Tibial nerve (tissue), 4 donors: ENCODE measurements around the gene MLXIP. TPM values are rescaled to one million over a fixed set of nuclear protein-coding genes. Genes with fewer than 3 reads are reported as not detected.

Experiments
- DNase-seq, 2 donors: peaks; one replicate each; pipeline ENCODE4 v3.0.0-alpha.2; 2019; ENCODE audit warnings: low spot score in 2 of 2
- H3K27ac ChIP-seq, 4 donors: fragments of 200-600 bp; sonication (generic) in 3 of 4; one replicate each; pipeline ENCODE4 v1.5.1; 2017 to 2019; ENCODE audit warnings: mild to moderate bottlenecking in 1 of 4
- H3K27me3 ChIP-seq, 2 donors: fragments of 200-600 bp; sonication (generic) in 1 of 2; one replicate each; pipeline versions ENCODE4 v1.5.1 to v1.6.0; 2017 to 2019
- H3K36me3 ChIP-seq, 3 donors: fragments of 200-600 bp; sonication (generic); one replicate each; pipeline ENCODE4 v1.5.1; 2018 to 2019
- H3K4me1 ChIP-seq, 4 donors: fragments of 200-600 bp; sonication (generic) in 3 of 4; one replicate each; pipeline ENCODE4 v1.5.1; 2017 to 2019
- H3K4me3 ChIP-seq, 4 donors: fragments of 200-600 bp; sonication (generic) in 3 of 4; one replicate each; pipeline ENCODE4 v1.5.1; 2017 to 2019; ENCODE audit warnings: mild to moderate bottlenecking in 1 of 4, moderate library complexity in 1 of 4
- H3K9me3 ChIP-seq, 4 donors: fragments of 200-600 bp; sonication (generic) in 3 of 4; one replicate each; pipeline ENCODE4 v1.5.1; 2017 to 2019
- EP300 ChIP-seq, 2 donors: sonication (generic); formaldehyde crosslinking; IDR thresholded peaks; one replicate each; pipeline ENCODE4 v1.6.1; 2017; ENCODE audit warnings: antibody characterized with exemption in 2 of 2, mild to moderate bottlenecking in 1 of 2
- POLR2A ChIP-seq, 2 donors: fragments of 450-650 bp; IDR thresholded peaks; one replicate each; pipeline ENCODE4 v1.6.1; 2017; ENCODE audit warnings: antibody characterized with exemption in 2 of 2, mild to moderate bottlenecking in 2 of 2, moderate library complexity in 2 of 2
- WGBS, 2 donors: methylation state at CpG; one replicate each; pipeline ENCODE4 v1.1.5; 2018; 5-methylcytosine and 5-hydroxymethylcytosine counted together
- total RNA-seq, 4 donors: library from RNA; depleted of rRNA; stranded (reverse); fragments of >200 nt; gene quantifications; one replicate each; pipeline ENCODE4 v1.1.0, GENCODE V29; 2016
- TF ChIP-seq, protein P1 (sequence below), 5 experiments: fragments of 200-600 bp in 3 of 5; fragments of 450-650 bp in 2 of 5; sonication (generic) in 3 of 5; IDR thresholded peaks; one replicate each; pipeline ENCODE4 v1.5.1; 2016 to 2019; ENCODE audit warnings: antibody characterized with exemption in 5 of 5, mild to moderate bottlenecking in 3 of 5, moderate library complexity in 2 of 5

MLXIP gene
- total RNA-seq, 4 donors from 2014 or later, result 22.1 to 57.0 (median 27.1) TPM

DNA sequence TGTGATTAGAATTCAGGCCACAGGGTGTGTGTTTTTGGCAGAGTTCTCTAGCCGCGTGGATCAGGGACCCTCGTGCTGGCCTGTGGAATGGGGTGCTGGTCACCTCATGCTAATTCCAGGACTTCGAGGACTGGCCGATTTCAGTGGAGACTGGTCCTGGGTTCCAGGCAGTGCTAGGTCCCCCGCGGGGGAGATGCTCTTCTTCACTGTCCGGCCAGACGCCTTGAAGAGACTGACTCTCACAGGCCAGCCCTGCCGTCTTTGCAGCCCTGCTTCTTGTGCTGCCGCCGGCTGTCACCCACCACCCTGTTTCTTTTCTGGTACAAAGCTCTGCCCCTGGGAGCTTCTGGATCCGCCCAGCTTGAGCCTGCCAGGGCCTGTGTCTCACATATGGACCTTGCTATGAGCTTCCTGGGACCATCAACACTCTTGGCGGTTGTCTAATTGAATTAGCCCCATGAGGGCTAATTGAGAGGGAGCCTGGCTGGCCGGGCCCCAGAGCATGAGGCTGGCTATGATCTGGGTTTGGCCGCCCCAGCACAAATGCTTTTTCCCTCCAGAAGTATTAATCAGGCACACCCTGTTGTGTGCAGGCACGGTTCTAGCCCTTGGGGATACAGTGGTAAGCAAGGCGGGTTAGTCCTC, 8.2 kb downstream of the MLXIP start:
- peaks cover 0 to 81% (median 53%) of the 10 kb centered on the region in 4 donors for H3K4me1 ChIP-seq
- H3K27me3 ChIP-seq, result no peaks in the 10 kb centered on the region
- H3K4me3 ChIP-seq, result no peak overlapping the region
- no peak for TF ChIP-seq POLR2A (IDR thresholded peaks at IDR 0.05)
- TF ChIP-seq, protein P1, sequence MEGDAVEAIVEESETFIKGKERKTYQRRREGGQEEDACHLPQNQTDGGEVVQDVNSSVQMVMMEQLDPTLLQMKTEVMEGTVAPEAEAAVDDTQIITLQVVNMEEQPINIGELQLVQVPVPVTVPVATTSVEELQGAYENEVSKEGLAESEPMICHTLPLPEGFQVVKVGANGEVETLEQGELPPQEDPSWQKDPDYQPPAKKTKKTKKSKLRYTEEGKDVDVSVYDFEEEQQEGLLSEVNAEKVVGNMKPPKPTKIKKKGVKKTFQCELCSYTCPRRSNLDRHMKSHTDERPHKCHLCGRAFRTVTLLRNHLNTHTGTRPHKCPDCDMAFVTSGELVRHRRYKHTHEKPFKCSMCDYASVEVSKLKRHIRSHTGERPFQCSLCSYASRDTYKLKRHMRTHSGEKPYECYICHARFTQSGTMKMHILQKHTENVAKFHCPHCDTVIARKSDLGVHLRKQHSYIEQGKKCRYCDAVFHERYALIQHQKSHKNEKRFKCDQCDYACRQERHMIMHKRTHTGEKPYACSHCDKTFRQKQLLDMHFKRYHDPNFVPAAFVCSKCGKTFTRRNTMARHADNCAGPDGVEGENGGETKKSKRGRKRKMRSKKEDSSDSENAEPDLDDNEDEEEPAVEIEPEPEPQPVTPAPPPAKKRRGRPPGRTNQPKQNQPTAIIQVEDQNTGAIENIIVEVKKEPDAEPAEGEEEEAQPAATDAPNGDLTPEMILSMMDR (IDR thresholded peaks at IDR 0.05), result no peak
- no peak for TF ChIP-seq EP300 (IDR thresholded peaks at IDR 0.05)
- 54 to 65% methylated on average over 17 to 18 of the region's 18 CpGs for WGBS, 2 donors
- H3K27ac ChIP-seq, result peak overlapping the region in 2 of 4 donors; percentile 21 to 64
- H3K36me3 ChIP-seq, result peaks cover 0 to 20% (median 0%) of the 10 kb centered on the region in 3 donors
- no peak for DNase-seq
- no peaks in the 10 kb centered on the region for H3K9me3 ChIP-seq

DNA sequence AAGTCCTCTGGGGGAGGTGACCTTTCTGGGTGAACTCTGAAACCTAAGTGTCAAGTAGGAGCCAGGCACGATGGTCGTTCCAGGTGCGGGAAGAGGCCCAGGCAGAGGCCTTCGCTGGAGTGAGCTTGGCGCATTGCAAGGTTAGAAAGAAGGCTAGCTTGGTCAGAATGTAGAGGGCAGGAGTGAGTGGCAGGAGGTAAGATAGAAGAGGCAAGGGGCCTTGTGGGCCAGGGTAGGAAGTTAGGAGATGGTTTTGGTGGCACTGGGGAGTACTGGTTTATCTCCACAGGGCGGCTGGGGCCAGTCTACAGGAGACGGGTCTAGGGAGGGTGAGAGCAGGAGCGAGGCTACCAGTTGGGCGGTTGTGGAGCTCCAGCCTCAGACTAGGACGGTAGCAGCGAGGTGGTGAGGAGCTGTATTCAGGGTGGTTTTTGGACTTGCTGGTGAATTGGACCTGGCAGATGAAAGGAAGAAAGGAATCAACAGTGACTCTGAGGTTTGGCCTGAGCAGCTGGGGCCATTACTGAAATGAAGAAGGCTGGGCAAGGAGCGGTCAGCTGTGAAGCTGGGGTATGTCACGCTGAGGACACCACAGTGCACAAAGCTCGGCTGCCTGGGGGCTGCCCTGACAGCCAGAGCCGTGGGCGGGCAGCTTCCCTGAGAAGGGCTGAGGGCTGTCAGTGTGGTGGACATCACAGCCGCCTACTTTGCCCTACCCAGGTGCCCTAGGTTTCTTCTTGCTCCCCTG, 9.0 kb downstream of the MLXIP start:
- DNase-seq, result no peak
- WGBS, 2 donors, result 74% methylated on average over 17 of the region's 17 CpGs
- Histone ChIP-seq H3K27me3 (no peaks in the 10 kb centered on the region), H3K27ac (peak overlapping the region in 3 of 4 donors; percentile 50 to 70 (median 64)), H3K4me1 (peaks cover 0 to 80% (median 44%) of the 10 kb centered on the region in 4 donors), H3K36me3 (peaks cover 0 to 20% (median 0%) of the 10 kb centered on the region in 3 donors), H3K9me3 (no peaks in the 10 kb centered on the region), H3K4me3 (no peak overlapping the region)
- TF ChIP-seq EP300 (IDR thresholded peaks at IDR 0.05) (no peak), POLR2A (IDR thresholded peaks at IDR 0.05) (no peak)
- TF ChIP-seq, protein P1 (IDR thresholded peaks at IDR 0.05), result no peak

DNA sequence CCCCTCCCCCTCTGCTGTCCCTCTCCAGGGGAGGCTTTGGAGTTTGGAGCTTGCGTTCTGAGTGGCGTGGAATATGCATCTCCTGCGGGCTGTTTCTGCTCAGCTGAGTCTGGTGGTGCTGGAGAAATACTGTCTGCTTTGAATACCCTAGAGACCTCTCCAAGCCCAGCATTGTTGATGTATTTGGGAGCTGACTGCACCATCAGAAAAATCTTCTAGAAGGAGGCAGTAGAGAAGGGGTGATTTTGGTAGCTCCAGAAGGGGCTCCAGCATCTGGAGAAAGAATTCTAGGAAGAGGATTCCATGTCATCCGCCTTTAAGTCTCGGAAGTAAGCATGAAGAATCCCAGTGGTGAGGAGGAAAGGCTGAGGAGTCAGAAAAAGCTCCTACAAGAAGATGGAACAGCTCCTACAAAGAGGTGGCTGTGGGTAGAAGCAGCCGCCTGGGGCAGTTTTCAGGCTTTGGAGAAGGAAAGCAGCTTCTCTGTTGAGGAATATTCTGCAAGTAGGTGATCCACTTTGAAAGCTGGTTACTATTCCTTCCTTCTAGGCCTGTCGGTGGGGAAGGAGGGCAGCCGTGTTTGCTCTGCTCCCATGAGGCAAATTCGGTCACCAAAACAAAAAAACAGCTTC, 9.7 kb downstream of the MLXIP start:
- DNase-seq, result no peak
- peak overlapping the region in 3 of 4 donors; percentile 50 to 70 (median 64) for H3K27ac ChIP-seq
- no peaks in the 10 kb centered on the region for H3K9me3 ChIP-seq
- H3K4me1 ChIP-seq, result peaks cover 0 to 73% (median 39%) of the 10 kb centered on the region in 4 donors
- H3K4me3 ChIP-seq, result no peak overlapping the region
- WGBS, 2 donors, result 51 to 58% methylated on average over 9 of the region's 9 CpGs
- H3K27me3 ChIP-seq, result no peaks in the 10 kb centered on the region
- peaks cover 0 to 20% (median 0%) of the 10 kb centered on the region in 3 donors for H3K36me3 ChIP-seq
- TF ChIP-seq, protein P1 (IDR thresholded peaks at IDR 0.05), result no peak
- no peak for TF ChIP-seq POLR2A (IDR thresholded peaks at IDR 0.05)
- no peak for TF ChIP-seq EP300 (IDR thresholded peaks at IDR 0.05)

DNA sequence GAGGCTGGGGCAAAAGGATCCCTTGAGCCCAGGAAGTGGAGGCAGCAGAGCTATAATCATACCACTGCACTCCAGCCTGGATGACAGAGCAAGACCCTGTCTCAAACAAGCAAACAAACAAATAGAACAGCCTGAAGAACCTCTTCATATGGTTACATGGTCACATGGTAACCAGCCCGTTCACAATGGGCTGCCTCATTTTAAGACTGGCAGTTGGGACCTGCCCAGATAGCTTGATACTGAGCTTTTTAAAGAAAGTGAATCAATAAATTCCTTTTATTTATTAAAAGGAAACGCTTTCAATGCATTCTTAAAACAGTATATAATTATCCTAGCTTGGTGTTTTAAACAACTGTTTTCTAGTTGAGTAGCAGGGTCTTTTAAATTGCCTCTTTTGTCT, 10.5 kb downstream of the MLXIP start:
- Histone ChIP-seq H3K36me3 (peaks cover 0 to 19% (median 0%) of the 10 kb centered on the region in 3 donors), H3K27ac (peak overlapping the region in 2 of 4 donors; percentile 64 to 70), H3K27me3 (no peaks in the 10 kb centered on the region), H3K4me3 (no peak overlapping the region), H3K9me3 (no peaks in the 10 kb centered on the region), H3K4me1 (peaks cover 0 to 66% (median 39%) of the 10 kb centered on the region in 4 donors)
- no peak for DNase-seq
- 45 to 51% methylated on average over 2 of the region's 2 CpGs for whole genome bisulfite sequencing, 2 donors
- TF ChIP-seq, protein P1 (IDR thresholded peaks at IDR 0.05), result no peak
- TF ChIP-seq EP300 (IDR thresholded peaks at IDR 0.05), result no peak
- TF ChIP-seq POLR2A (IDR thresholded peaks at IDR 0.05), result no peak
